ENCODE data around the gene CORIN. TPM values are rescaled to one million over a fixed set of nuclear protein-coding genes. Genes with fewer than 3 reads are reported as not detected.
A peak's percentile ranks its signal among the peaks of the same experiment; 100 is the strongest.

CORIN gene
- total RNA-seq, 1 experiment from 2014 or later = not detected

DNA sequence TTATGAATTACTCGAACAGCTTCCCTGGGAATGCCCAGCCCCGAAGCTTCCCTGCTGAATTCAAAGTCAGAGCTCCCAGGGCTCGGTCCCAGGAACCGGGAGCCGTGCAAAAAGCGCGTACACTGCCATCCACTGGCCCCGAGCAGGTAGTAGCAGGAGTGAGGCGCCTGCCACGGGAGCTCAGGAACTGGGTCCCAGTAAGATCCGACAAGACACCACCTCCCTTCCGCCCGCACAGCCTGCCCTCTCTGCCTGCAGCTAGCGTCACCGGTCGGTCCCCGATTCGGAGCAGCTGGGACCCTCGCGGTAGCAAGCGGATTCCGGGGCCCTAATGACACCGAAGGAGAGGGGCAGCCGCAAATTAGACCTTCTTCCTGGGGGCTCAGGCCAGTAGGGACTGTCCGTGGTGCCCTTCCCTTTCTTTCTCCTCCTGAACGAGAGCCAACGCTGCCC is 1.2 kb downstream of the CORIN start:
- peak; percentile 85 for DNase-seq (ENCODE audit: low spot score)

DNA sequence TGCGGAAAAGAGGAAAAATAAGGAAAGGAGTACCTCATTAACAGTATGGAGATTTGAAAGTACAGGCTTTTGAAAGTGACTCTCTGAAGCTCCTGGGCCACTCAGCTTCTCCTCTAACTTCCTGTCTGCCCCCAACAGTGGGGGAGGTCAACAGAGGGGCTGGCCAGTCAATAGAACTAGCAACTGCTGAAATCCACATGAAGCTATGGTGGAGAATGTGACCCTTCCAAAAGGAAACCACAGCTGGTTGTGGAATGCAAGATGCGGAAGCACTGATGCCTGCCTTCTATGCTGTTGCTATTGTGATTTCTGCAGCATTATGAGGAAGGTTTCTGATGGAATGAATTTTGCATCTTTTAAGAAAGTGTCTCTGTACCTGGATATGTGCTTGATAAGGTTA is 2.4 kb downstream of the CORIN start:
- DNase-seq (ENCODE audit: low spot score) = no peak

DNA sequence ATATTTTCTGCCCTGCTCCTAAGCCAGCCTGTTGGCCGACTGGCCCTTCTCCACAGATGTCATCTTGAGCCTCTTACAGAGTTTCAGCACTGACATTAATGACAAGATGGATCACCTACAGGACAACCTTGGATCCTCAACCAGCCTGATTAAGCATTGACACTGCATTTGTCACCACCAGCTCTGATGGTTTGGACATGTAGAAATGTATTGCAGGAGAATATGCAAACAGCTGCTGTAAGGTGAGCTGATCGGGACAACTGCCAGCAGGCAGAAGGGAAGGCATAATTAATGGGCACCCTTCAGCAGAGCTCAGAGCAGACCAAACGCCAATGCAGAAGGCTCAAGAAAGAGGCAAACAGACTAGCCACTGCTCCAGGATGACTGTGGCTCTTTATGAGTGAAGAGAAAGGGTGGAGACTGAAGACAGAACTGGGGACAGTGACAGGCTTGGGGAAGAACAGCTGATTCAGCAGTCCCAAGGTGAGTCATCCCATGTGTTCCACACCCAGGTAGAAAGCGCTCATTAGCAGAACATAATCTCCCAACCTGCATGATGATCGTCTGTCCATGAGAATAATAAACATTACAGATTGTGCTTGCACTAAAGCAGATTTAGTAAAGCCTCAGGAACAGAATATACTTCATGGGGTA is 6.7 kb downstream of the CORIN start:
- no peak for DNase-seq (ENCODE audit: low spot score)

DNA sequence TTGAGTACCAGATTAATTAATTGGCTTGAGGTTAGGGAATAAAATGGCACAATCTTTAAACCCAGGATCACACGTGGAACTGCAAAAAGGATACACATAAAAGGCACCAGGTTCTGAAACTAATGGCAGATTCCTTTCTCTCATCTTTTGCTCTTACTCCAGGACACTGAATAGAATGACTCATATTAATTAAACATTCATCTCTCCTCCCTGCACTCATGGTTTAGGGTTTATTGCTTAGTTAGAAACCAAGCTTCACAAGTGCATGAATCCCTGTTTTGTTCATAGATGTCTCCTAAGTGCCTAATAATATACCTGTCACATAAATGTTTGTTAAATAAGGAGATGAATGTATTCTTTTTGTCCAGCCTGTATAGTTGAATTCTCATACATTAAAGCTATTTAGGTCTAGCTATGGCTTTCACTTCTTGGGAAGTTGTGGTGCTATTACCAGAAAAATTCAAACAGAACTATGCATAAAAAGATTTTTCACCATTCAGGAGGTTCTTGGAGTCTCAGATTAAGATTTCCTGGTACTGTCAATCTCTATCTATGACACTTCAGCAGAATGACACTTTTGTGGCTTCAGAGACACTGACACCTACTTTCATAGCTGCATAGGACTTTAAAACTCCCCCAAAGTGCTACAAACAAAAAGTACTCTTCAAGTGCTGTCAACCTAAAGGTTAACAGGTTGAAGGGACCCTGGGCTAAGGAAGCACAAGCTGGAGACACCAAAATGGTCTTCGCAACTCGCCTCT is 7.4 kb downstream of the CORIN start:
- DNase-seq (ENCODE audit: low spot score) = no peak

GRCh38 chr4:47829438-47829837 is 8.4 kb downstream of the CORIN start:
- DNase-seq (ENCODE audit: low spot score) = no peak

DNA sequence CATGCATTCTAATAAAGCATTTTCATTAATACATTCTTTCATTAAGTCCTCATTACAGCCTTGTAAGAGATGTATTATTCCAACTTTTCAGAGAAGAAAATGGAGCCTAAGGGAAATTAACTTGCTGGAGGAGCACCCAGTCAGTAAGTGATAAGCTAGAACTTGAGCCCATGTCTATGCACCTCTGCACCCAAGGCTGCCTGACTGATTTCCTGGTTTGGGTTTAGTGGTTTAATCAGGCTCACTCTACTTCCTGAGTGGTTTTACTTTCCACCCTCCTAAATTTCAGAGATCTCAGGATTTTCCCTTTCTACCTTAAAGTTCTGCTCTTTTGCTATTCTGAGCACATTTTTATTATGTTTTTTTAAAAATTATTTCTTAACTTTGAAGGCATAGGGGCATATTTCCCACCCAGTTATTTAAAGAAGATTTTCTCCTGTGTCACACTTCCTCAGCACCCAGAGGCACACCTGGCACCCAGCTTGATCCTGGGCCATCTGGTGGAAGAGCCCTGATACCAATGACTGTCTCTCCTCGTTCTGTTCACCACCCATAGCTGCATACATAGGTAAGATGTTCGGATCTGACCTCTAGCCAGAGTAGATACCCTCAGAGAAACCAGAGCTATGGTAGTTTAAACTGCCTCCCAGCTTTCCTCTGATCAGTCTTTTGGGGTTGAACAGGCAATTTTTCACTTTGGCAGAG is 10.4 kb downstream of the CORIN start:
- no peak for DNase-seq (ENCODE audit: low spot score)

DNA sequence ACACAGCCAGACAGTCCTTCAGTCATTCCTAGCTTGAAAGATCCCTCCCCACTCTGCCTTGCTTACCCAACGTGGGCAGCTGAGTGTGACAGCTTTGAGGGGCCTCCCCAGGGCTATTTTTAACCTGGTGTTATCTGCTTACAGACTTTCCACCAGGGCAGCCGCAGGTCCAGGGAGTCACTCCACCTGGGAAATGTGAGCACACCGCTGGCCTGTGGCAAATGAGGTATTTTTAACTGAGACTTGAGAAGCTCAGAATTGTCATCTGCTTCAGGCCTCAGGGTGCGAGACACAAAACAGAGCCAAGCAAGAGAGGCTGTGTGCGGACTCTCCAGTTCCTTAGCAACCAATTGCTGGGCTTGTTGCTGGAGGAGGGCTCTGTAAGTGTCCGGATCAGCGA is 13.0 kb downstream of the CORIN start:
- no peak for DNase-seq (ENCODE audit: low spot score)

- DNase-seq (ENCODE audit: low spot score) = no peak
Measured at GRCh38 chr4:47819178-47819577, 18.7 kb downstream of the CORIN start.

DNA sequence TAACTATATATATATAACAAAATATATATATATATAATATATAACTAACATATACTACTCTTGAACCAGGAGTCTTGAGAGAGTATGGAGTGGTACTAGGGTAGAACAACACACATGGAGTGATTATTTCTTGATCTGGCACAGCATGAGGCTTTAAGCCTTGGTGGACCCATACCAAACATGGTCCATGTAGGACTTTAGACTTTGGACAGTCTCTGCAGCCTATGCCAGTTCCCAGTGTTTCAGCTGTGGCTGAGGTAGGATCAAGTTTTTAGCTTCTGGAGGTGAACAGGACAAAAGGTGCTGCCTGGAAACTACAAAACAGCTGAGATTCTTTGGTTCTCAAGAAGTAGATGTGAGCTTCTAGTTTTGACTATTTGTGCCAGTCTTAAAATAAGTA is 20.6 kb downstream of the CORIN start:
- DNase-seq (ENCODE audit: low spot score) = no peak

DNA sequence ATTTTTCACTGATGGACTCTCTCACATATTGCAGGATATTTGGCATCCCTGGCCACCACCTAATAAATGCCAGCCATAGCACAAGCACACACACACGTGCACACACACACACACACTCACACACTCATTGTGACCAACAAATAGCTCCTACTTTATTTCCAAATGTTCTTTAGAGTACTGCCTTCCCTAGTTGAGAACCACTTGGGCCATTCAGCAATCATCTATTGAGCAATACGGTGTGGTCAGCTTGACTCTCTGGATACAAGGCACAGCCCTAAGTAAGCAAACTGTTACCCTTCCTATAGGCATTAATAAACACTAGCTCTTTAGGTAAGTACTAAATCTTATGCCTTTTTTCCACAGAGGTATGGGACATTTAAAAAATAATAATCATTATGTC is 21.1 kb downstream of the CORIN start:
- no peak for DNase-seq (ENCODE audit: low spot score)

DNA sequence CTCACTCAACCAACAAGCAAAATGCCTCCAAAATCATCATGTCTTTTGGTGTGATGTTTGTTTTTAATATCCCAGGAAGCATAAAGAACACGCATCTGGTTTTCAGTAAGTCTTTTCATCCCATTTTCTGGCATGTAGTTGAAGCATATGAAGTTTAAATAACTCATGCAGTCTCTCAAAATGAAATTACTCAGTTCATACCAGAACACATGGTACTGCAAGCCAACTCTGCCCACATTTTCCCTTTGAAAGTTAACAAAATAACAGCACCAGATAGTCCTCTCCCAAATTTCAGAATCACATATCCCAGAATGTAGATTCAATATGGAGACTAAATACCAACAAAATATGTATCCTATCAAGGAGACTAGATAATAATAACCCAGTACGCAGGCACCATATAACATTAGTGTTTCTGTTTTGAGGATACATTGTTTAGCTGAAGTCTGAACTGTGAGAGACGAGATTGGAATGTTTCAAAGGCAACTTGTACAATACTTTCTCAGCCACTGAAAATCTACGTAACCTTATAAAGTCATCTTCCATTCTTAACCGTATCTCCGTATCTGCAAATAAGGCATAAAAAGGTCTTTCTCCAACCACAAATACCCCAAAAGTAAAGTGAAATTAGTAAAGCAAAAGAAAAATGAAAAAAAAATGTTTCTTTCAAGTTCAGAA is 23.1 kb downstream of the CORIN start:
- DNase-seq (ENCODE audit: low spot score) = no peak

DNA sequence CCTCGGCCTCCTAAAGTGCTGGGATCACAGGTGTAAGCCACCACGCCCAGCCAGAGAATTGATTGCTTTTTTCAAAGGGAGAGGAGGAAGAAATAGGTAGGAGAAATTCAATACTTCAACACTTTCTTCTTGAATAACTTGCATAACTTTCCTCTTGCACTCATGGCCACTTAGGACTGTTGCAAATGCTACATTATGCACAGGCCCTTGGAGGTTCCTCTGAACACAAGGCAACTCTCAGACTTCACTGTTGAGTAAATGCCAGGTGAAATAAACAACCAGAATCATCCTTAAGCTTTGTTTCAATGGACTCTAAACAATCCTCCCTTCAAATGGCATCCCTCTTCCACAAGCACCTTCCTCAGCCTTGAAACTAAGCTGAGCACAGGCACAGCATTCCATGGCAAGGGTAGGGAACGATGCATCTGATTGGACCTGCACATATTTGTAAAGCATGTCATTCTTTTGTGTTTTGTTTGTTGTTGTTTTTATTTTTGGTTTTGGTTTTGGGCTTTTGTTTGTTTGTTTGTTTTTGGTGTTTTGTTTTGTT is 28.1 kb downstream of the CORIN start:
- DNase-seq (ENCODE audit: low spot score) = no peak

DNA sequence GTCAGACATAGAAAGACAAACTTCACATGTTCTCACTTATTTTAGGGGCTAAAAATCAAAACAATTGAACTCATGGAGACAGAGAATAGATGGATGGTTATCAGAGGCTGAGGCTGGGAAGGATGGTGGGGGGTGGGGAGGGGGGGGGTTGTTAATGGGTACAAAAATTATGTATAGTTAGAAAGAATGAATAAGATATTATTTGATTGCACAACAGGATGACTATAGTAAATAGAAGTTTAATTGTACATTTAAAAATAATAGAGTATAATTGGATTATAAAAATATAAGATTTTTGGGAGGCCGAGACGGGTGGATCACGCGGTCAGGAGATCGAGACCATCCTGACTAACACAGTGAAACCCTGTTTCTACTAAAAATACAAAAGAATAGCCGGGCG is 33.3 kb downstream of the CORIN start:
- DNase-seq (ENCODE audit: low spot score) = no peak

DNA sequence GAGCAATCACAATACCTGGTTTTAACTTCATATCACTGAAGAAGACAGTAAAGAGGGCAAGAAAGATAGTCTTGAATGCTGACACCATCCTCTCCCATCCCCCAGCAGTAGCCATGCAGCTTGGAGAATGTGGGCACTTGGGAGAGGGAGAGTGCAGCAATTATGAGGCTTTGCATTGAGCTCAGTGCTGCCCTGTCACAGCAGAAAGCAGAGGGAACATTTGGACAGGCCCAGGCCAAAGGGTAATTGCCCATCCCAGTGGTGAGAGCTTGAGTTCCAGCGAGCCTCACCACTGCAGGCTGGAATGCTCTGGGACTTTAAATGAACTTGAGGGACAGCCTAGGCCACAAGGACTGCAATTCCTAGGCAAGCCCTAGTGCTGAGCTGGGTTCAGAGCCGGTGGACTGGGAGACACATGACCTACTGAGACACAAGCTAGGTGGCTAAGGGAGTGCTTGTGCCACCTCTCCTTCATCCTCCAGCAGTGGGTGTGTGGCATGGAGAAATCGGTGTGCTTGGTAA is 36.3 kb downstream of the CORIN start:
- no peak for DNase-seq (ENCODE audit: low spot score)

DNA sequence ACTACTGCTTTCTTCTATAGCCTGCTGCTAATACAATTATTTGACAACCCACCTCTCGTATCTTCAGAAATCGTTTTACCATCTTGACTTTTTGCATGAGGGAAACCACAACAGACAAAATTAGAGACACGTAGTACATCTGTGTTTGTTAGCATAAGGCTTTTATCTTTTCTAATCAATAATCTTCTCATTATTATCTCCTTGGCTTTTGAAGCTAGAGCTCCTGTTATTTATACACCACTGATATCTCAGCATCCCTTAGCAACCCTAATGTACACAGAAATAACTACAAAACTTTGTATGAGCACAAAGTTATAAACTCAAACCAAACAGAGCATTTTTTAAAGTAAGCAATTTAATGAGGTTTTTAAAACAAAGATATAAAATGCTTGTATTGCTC is 39.7 kb downstream of the CORIN start:
- no peak for DNase-seq (ENCODE audit: low spot score)

- no peak for DNase-seq (ENCODE audit: low spot score)
Measured at GRCh38 chr4:47791965-47792364, 45.9 kb downstream of the CORIN start.

GRCh38 chr4:47790105-47790504 is 47.8 kb downstream of the CORIN start:
- no peak for DNase-seq (ENCODE audit: low spot score)

DNA sequence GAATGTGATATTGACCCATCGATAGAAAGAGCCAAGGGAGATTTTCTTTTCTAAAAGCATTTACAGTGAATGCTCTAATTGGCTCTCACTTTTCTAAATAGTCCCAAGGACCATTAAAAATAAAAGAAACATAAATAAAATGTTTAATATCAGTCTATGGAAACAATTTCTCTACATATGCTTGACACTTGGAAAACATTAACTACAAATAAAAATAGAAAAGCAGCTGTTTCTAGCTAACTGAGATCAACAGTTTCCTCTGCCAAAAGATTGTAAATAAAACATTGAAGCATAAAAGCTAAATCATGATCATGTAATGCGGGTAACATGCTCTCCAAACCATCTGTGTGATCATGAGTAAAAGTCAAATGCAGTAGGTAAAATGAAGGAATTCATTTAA is 49.7 kb downstream of the CORIN start:
- no peak for DNase-seq (ENCODE audit: low spot score)

DNA sequence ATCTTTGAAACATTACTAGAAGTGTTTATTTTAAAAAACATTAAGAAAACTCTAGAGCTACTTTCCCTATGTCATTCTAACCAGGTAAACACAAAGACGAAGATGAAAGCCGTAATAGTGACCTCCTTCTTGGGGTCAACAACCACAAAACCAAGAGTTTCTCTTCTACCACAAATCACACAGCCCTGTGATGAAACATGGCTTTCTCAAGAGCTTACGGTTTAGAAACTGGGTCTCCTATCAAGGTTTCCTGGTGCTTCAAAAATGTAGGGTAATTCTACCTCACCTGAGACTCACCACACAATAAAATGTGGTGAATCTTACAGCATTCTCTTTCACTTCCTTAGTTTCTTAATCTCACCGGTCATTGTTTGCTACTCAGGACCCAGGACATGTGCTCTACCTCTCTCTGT is 50.9 kb downstream of the CORIN start:
- DNase-seq (ENCODE audit: low spot score) = no peak

DNA sequence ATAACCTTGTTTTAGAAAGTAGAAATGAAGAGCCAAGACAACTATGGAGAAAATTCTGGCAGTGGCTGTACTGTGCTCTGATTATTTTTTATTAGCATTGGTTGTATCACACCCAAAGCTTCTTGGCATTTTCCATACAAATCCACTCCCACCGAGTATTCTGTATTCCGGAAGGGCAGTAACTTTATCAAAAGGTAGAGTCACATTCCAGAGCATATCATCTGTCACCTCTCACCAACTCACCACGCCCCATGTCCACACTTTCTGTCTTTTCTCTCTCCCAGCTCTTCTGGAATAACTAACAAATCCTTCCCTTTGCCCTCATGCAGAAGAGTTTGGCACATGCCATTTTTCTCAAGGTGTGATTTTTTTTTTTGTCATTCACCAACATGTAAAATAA is 52.7 kb downstream of the CORIN start:
- DNase-seq (ENCODE audit: low spot score) = no peak

- no peak for DNase-seq (ENCODE audit: low spot score)
Measured at GRCh38 chr4:47784222-47784621, 53.6 kb downstream of the CORIN start.

DNA sequence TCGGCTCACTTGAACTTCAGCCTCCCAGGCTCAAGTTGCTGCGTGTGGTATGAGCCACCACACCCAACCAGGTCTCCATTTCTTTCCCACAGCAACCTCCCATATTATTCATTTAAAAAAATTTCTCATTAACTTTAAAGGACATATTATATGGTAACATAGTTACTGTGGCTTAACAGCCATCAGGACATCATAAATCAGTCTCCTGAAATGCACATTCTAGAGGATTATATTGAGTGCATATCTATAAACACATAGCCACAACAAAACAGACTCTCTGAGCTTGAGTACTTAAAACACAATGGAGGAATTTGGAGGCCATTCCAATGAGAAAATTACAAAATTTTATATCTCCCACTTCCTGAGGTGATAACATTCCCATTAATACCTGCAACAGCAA is 61.5 kb downstream of the CORIN start:
- no peak for DNase-seq (ENCODE audit: low spot score)

Measured in HT-29 (cell line).